GM18858 (cell line): ENCODE measurements around the gene MBNL3.
"Not testable (repeated sequence)": the region's sequence is repeated elsewhere in the genome, so short reads cannot be mapped to it uniquely, and the experiment has no call there.

Experiments
- ATAC-seq: cut with Tn5 transposase; IDR thresholded peaks from one replicate; pipeline ENCODE4 v1.9.1; 2021; ENCODE audit not compliant: unreplicated experiment

Gene MBNL3

GRCh38 chrX:132382068-132382467 lies 106.8 kb downstream of the MBNL3 start:
- ATAC-seq = no peak

- no peak for ATAC-seq
These were observed 110.6 kb downstream of the MBNL3 start for GRCh38 chrX:132378281-132378680.

GRCh38 chrX:132375941-132376340 lies 112.9 kb downstream of the MBNL3 start:
- ATAC-seq = no peak

- no peak for ATAC-seq
These were observed 115.2 kb downstream of the MBNL3 start for GRCh38 chrX:132373610-132374009.

- ATAC-seq = no peak
These were observed 119.1 kb downstream of the MBNL3 start for GRCh38 chrX:132369617-132370326.

GRCh38 chrX:132367984-132368383 lies 120.9 kb downstream of the MBNL3 start:
- ATAC-seq = no peak

GRCh38 chrX:132367314-132367713 lies 121.5 kb downstream of the MBNL3 start:
- ATAC-seq = no peak

GRCh38 chrX:132365490-132365889 lies 123.3 kb downstream of the MBNL3 start:
- ATAC-seq = no peak

- no peak for ATAC-seq
These were observed 124.5 kb downstream of the MBNL3 start for GRCh38 chrX:132364313-132364712.

- no peak for ATAC-seq
These were observed 135.4 kb downstream of the MBNL3 start for GRCh38 chrX:132353430-132353829.

- ATAC-seq = no peak
These were observed 152.7 kb downstream of the MBNL3 start for GRCh38 chrX:132336172-132336571.

- ATAC-seq = peak; percentile 68
These were observed 155.5 kb downstream of the MBNL3 start for GRCh38 chrX:132333351-132333750.

GRCh38 chrX:132331532-132331931 lies 157.3 kb downstream of the MBNL3 start:
- ATAC-seq = no peak

- no peak for ATAC-seq
These were observed 157.8 kb downstream of the MBNL3 start for GRCh38 chrX:132331000-132331399.

GRCh38 chrX:132330156-132330729 lies 158.6 kb downstream of the MBNL3 start:
- no peak for ATAC-seq

GRCh38 chrX:132326960-132327359 lies 161.9 kb downstream of the MBNL3 start:
- not testable (repeated sequence) for ATAC-seq
